ENCODE results near the gene CTXN3.

- TF ChIP-seq CTCF (IDR thresholded peaks at IDR 0.05), result no peak
- TF ChIP-seq ZFX (IDR thresholded peaks at IDR 0.05; ENCODE audit: borderline replicate concordance), result no peak
These were observed 4.2 kb downstream of the CTXN3 start for GRCh38 chr5:127652952-127653611.
